Fibroblast of villous mesenchyme (primary cell): ENCODE results near the gene COPE. TPM values are rescaled to one million over a fixed set of nuclear protein-coding genes. Genes with fewer than 3 reads are reported as not detected.

ENCODE experiments used
- DNase-seq: peaks from one replicate; pipeline ENCODE4 v3.0.0-alpha.2; 2010; ENCODE audit warnings: low read depth
- H3K4me3 ChIP-seq: 2 replicates; pipeline ENCODE4 v1.5.1; 2011; ENCODE audit warnings: low read depth, mild to moderate bottlenecking, low read length
- total RNA-seq: library from RNA; depleted of rRNA; stranded (reverse); fragments of >200 nt; gene quantifications from 2 replicates; pipeline ENCODE4 v1.2.3, GENCODE V29; 2012
- TF ChIP-seq, protein P1 (sequence below): IDR thresholded peaks from 2 replicates; pipeline ENCODE4 v1.5.1; 2012; ENCODE audit warnings: low read depth, mild to moderate bottlenecking, low read length; ENCODE audit not compliant: insufficient read depth

Gene COPE
- total RNA-seq, 1 donor: 222 TPM

DNA sequence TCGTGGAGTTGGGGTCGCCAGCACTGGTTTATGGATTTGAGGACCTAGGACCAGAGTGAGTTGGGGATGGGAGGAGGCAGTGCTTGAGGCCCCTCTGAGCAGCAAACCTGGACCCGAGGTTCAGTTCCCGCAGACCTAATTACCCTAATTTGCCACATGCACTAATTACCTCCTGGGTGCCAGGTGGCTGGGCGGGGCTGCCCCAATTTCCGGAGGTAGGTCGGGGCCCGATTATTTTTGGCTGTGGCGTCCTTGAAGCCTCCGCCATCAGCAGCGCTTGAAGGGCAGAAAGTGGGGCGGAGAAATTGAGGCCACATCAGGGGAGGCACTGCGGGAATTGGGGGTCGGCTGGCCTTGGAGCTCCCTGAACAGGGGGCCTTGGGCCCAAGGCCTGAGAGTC lies 27.7 kb upstream of the COPE start:
- no peak for DNase-seq
- TF ChIP-seq, protein P1, sequence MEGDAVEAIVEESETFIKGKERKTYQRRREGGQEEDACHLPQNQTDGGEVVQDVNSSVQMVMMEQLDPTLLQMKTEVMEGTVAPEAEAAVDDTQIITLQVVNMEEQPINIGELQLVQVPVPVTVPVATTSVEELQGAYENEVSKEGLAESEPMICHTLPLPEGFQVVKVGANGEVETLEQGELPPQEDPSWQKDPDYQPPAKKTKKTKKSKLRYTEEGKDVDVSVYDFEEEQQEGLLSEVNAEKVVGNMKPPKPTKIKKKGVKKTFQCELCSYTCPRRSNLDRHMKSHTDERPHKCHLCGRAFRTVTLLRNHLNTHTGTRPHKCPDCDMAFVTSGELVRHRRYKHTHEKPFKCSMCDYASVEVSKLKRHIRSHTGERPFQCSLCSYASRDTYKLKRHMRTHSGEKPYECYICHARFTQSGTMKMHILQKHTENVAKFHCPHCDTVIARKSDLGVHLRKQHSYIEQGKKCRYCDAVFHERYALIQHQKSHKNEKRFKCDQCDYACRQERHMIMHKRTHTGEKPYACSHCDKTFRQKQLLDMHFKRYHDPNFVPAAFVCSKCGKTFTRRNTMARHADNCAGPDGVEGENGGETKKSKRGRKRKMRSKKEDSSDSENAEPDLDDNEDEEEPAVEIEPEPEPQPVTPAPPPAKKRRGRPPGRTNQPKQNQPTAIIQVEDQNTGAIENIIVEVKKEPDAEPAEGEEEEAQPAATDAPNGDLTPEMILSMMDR: no peak
- H3K4me3 ChIP-seq: no peak overlapping the region

DNA sequence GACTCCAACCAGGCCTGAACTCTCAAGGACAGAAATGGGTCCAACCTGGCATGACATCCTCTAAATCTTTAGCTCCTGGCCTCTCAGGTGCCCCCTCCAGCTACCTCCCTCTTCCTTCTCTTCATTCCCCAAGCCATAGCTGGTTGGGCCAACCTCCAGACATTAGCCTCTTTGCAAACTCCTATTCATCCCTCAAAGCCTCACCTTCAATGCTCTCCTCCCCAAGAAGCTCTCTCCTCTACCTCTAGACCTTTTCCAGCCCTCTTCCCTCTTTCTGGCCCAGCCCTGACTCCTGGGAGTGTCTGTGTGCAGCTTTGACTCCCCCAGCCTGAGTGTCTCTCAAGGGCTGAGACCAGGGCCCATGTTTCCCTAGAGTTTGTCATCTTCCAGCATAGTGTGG lies 27.1 kb upstream of the COPE start:
- H3K4me3 ChIP-seq: no peak overlapping the region
- TF ChIP-seq, protein P1: no peak
- DNase-seq: no peak

DNA sequence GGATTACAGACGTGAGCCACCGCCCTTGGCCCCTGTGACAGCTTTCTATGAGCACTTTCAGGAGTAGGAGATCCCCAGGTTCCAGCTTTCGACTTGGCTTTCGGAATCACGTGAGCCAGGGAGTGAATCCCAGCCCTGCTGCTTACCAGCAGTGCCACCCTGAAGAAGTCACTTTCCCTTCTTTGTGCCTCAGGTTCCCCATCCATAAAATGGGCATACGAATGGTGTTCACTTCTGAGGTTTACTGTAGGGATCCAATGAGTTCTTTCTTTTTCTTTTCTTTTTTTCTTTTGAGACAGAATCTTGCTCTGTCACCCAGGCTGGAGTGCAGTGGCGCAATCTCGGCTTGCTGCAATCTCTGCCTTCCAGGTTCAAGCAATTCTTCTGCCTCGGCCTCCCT lies 26.1 kb upstream of the COPE start:
- no peak overlapping the region for H3K4me3 ChIP-seq
- no peak for DNase-seq
- TF ChIP-seq, protein P1: no peak

DNA sequence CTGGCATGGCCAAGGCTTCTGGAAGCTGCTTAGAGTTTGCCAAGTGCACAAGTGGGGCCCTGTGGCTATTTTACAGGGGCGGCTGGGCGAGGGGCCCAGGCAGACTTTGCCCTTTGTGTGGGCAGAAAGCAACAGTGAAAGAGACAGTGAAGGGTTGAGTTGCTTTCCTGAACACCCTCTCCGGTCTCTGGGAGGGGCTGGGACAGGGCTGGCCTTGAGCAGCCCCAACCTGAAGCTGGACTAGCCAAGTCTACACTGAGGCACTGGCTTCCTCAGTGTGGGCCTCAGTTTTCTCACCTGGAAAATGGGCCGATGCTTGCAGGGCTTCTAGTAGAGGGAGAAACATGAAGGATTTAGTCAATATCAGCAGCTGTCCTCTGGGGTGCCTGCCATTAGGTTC lies 24.3 kb upstream of the COPE start:
- no peak for DNase-seq
- TF ChIP-seq, protein P1: no peak
- H3K4me3 ChIP-seq: no peak overlapping the region

DNA sequence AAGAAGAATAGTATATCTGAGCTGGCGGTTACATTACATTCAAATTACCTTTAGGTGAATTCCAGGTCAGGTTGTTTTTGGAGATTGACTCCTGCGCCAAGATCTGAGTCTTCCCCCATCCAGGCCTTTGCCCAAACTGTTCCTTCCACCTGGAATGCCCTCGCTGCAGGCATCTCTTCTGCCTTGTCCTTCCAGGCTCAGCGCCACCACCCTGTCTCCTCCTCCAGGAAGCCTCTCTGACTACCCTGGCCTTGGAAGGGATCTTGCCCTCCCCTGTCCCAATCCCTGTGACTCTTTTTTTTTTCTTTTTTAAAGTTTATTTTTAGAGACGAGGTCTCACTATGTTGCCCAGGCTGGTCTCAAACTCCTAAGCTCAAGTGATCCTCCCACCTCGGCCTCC lies 23.5 kb upstream of the COPE start:
- TF ChIP-seq, protein P1: no peak
- no peak overlapping the region for H3K4me3 ChIP-seq
- DNase-seq: no peak

DNA sequence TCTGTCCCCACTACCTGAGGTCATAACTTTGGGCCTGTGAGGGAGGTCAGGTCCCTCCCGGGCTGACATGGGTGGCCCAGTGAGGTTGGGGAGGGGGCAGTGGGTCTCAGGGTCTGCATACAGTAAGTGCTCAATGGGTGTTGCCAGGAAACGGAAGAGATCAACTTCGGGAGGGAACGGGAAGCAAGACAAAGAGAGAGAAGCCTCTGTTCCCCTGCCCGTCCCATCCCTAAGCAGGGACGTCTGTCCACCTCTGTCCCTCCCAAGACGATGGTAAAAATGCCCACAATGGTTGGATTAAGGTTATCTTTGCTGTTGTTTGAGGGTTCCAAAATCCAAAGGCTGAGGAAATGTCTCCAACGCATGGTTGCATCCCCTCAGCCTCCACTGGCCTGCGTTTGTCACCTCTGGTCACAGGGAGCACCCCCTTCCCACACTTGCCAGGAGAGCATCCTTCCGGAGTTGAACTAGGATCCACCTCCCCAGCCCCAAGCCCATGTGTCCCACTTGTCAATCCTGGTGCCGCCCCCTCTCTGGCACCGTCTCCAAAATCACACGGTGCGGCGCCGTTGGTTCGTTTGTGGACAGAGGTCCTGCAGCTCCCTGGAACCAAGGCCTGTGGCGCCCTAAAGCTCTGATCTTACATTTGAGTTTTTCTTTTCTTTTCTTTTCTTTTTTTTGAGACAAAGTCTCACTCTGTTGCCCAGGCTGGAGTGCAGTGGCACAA lies 22.6 kb upstream of the COPE start:
- peak overlapping the region; percentile 45 for H3K4me3 ChIP-seq
- DNase-seq: no peak
- TF ChIP-seq, protein P1: no peak
